ENCODE measurements around the gene MAGOHB.
"Not testable (repeated sequence)": the region's sequence is repeated elsewhere in the genome, so short reads cannot be mapped to it uniquely, and the experiment has no call there.

MAGOHB gene

DNA sequence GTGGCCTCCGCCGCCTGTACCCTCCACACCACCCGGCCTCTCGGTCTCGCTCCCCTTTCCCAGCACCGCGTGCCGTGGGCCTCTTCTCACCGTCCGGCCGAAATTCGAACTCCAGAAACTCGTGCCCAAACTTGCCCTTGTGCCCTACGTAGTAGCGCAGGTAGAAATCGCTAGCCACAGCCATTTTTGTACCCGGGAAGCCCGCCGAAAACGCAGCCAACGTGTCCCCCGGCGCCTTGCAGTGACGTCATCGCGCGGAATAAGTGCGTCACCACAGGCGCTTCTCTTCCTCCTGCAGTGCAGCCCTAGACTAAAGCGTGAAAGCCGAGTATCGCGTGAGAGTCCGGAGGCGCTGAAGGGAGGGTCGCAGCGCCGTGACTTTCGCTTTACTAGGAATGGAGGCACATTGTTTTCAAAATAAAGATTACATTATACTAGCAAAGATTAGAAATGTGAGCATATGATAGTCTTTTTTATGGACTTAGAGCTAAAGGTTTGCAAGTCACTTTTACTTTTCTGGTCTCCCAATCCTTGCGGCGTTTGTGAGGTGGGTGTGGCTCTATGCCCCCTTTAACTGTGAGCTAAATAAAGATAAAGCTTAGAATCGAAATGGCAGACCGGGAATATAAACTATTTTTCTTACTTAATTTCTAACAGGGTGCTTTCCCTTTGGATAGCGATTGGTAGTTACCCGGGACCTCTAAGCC is at the start of gene MAGOHB:
Gene MAGOHB (minus strand): TSS at position 261 of the 707 bp plus-strand sequence. CDS start 77 bp downstream, at position 184.
- Mint-ChIP-seq H3K4me3 (peak within 1 kb of the TSS; percentile 95), H3K36me3 (peaks cover 8% of the 10 kb centered on the region), H3K9me3 (no peaks in the 10 kb centered on the region), H3K27ac (peak within 1 kb of the TSS; percentile 99), H3K27me3 (peaks cover 6% of the 10 kb centered on the region), H3K4me1 (peaks cover 15% of the 10 kb centered on the region)
- ATAC-seq (ENCODE audit: low read depth): peak; percentile 93
- peak; percentile 99 to 100 for DNase-seq (ENCODE audit: low spot score in 2 of 2)

DNA sequence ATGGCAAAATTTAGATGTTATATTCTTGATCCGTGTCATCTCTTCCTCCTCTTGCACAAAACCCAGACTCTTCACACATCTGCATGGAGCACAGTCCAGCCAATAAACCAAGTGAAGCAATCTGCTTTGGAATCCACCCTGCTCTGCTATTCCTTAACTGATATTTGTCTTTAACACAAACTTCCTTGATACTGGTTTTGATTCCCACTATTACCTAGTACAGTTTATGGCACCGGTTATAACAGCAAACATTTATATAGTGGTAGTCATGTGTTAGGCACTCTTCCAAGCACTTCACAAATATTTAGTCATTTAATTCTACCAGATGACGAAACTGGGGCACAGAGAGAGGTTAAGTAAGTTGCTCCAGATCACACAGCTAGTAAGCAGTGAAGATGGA is 47.9 kb upstream of the MAGOHB start:
- Mint-ChIP-seq H3K4me3 (no peak overlapping the region), H3K27me3 (peaks cover 8% of the 10 kb centered on the region), H3K4me1 (no peaks in the 10 kb centered on the region), H3K9me3 (peaks cover 3% of the 10 kb centered on the region), H3K27ac (no peak overlapping the region), H3K36me3 (no peaks in the 10 kb centered on the region)
- ATAC-seq (ENCODE audit: low read depth) (no peak), DNase-seq (ENCODE audit: low spot score in 2 of 2) (no peak)

DNA sequence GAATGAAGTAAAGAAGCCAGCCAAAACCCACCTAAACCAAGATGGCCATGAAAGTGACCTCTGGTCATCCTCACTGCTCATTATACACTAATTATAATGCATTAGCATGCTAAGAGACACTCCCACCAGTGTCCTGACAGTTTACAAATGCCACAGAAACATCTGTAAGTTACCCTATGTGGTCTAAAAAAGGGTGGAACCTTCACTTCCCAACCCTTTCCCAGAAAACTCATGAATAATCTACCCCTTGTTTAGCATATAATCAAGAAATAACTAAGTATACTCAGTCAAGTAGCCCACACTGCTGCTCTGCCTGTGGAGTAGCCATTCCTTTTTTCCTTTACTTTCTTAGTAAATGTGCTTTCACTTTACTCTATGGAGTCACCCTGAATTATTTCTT is 40.6 kb upstream of the MAGOHB start:
- Mint-ChIP-seq H3K9me3 (peaks cover 4% of the 10 kb centered on the region), H3K27me3 (peaks cover 1% of the 10 kb centered on the region), H3K27ac (no peak overlapping the region), H3K36me3 (no peaks in the 10 kb centered on the region), H3K4me1 (no peaks in the 10 kb centered on the region), H3K4me3 (no peak overlapping the region)
- ATAC-seq (ENCODE audit: low read depth): no peak
- DNase-seq (ENCODE audit: low spot score in 2 of 2): no peak

DNA sequence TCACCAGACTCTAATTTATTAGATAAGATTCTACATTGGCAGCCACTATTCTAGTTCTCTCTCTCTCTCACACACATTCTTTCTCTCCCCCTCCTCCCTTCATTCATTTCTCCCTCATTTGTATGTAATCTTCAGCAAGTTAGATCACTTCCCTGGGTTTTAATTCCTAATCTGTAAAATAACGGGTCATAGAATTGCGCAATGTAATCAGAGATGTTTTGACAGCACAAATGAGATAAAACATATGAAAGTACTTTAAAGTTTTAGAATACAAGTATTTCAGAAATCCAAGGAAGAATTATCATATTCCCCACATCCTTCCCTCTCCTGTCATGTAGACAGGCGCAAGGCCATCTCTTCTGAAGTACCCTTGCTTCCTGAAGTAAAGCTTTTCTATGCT is 38.8 kb upstream of the MAGOHB start:
- Mint-ChIP-seq H3K27me3 (peaks cover 3% of the 10 kb centered on the region), H3K4me1 (no peaks in the 10 kb centered on the region), H3K27ac (no peak overlapping the region), H3K4me3 (no peak overlapping the region), H3K36me3 (peaks cover 4% of the 10 kb centered on the region), H3K9me3 (peaks cover 10% of the 10 kb centered on the region)
- DNase-seq (ENCODE audit: low spot score in 2 of 2) (no peak), ATAC-seq (ENCODE audit: low read depth) (no peak)

DNA sequence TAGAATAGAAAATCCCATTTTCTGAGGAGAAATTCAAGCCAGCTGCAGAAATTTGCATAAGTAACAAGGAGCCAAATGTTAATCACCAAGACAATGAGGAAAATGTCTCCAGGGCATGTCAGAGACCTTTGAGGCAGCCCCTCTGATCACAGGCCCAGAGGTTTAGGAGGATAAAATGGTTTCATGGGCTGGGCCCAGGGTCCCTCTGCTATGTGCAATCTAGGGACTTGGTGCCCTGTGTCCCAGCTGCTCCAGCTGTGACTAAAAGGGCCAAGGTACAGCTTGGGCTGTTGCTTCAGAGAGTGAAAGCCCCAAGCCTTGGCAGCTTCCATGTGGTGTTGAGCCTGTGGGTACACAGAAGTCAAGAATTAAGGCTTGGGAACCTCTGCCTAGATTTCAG is 33.2 kb upstream of the MAGOHB start:
- Mint-ChIP-seq H3K27me3 (peaks cover 11% of the 10 kb centered on the region), H3K9me3 (peaks cover 22% of the 10 kb centered on the region), H3K36me3 (peaks cover 13% of the 10 kb centered on the region)
- H3K4me3 Mint-ChIP-seq; DNase-seq (ENCODE audit: low spot score in 2 of 2); ATAC-seq (ENCODE audit: low read depth); H3K27ac Mint-ChIP-seq; H3K4me1 Mint-ChIP-seq: not testable (repeated sequence)

DNA sequence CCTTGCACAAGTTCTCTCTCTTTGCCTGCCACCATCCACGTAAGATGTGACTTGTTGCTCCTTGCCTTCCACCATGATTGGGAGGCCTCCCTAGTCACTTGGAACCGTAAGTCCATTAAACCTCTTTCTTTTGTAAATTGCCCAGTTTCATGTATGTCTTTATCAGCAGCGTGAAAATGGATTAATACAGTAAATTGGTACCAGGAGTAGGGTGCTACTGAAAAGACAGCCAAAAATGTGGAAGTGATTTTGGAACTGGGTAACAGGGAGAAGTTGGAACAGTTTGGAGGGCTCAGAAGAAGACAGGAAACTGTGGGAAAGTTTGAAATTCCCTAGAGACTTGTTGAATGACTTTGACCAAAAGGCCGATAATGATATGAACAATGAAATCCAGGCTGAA is 32.5 kb upstream of the MAGOHB start:
- no peak for DNase-seq (ENCODE audit: low spot score in 2 of 2)
- Mint-ChIP-seq H3K4me1 (no peaks in the 10 kb centered on the region), H3K27me3 (peaks cover 15% of the 10 kb centered on the region), H3K27ac (no peak overlapping the region), H3K36me3 (peaks cover 13% of the 10 kb centered on the region), H3K9me3 (peaks cover 22% of the 10 kb centered on the region), H3K4me3 (no peak overlapping the region)
- ATAC-seq (ENCODE audit: low read depth): no peak

DNA sequence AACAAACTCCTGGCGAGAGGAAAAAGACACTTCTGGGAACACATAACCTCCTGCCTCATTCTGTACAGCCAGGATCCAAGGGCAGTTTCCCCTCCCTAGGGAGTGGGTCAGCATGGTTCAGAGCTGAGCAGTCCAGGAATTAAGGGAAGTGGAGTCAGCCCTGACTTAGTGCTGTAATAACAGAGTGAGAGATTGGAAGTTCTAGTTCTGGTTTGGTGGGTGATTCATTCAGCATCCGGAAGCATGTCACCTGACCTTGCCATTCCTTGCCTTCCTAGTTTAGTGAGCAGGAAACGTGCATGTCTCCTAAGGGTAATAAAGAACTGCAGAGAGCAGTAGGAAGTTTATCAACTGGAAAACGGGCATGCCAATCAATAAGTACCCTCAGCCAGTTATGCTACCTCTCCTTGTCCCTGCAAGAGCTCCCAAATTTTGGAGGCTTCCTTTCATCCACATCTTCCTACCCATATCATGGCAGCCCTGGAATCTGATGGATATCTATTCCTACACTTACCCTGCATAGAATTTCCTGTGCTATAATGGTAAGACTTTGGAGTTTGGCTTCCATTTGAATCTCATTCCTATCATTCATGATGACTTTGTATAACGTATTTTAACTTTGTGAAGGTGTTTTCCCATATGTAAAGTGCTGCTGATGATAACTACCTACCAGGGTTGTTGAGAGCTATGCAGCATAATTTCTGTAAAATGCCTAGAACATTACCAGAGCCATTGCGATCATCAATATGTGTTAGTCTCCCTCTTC is 28.5 kb upstream of the MAGOHB start:
- no peak overlapping the region for H3K4me3 Mint-ChIP-seq
- H3K27ac Mint-ChIP-seq: no peak overlapping the region
- H3K27me3 Mint-ChIP-seq: peaks cover 16% of the 10 kb centered on the region
- ATAC-seq (ENCODE audit: low read depth) (no peak), DNase-seq (ENCODE audit: low spot score in 2 of 2) (no peak)
- peaks cover 9% of the 10 kb centered on the region for H3K36me3 Mint-ChIP-seq
- H3K9me3 Mint-ChIP-seq: peaks cover 16% of the 10 kb centered on the region
- no peaks in the 10 kb centered on the region for H3K4me1 Mint-ChIP-seq

DNA sequence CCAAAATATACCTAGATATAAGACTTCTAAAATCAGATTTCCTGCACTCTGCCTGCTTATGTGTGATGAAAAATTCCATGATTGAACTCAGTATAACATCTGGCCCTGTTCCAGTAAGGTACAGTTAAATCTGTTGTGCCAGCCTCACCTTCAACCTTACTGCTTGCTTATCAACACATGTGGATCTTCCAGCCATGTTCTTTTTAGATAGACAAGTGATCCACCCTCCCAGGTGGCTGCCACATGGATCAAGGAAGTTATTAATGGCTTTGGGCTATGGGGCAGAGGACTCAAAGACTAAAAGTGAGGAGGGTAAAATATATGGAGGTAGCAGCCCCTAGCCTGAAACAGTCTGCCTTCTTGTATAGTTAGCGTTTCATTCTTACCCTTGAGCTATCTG is 25.3 kb upstream of the MAGOHB start:
- no peaks in the 10 kb centered on the region for H3K36me3 Mint-ChIP-seq
- no peak overlapping the region for H3K4me3 Mint-ChIP-seq
- ATAC-seq (ENCODE audit: low read depth) (no peak), DNase-seq (ENCODE audit: low spot score in 2 of 2) (no peak)
- H3K27me3 Mint-ChIP-seq: peaks cover 19% of the 10 kb centered on the region
- no peaks in the 10 kb centered on the region for H3K4me1 Mint-ChIP-seq
- H3K27ac Mint-ChIP-seq: no peak overlapping the region
- H3K9me3 Mint-ChIP-seq: peaks cover 1% of the 10 kb centered on the region

DNA sequence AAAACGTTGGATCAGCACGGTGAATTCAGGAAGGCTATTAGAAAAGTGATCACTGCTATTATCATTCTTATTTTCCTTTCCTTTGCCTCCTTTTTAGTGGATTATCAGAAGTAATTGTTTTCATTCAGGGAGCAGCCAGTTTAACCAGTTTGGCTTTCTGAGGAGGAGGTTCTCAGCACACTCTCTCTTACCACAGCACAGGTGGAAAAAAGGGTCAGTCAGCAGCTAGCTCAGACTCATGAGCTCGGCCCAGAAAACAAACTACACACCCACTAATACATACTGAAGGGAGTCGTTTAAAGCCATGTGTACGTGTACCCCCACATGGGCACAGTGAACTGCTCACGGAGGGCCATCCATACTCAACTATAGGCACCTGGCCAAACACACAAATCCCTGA is 23.2 kb upstream of the MAGOHB start:
- H3K9me3 Mint-ChIP-seq: no peaks in the 10 kb centered on the region
- H3K36me3 Mint-ChIP-seq: no peaks in the 10 kb centered on the region
- no peak overlapping the region for H3K27ac Mint-ChIP-seq
- DNase-seq (ENCODE audit: low spot score in 2 of 2) (no peak), ATAC-seq (ENCODE audit: low read depth) (no peak)
- H3K27me3 Mint-ChIP-seq: peaks cover 10% of the 10 kb centered on the region
- H3K4me3 Mint-ChIP-seq: no peak overlapping the region
- H3K4me1 Mint-ChIP-seq: no peaks in the 10 kb centered on the region

DNA sequence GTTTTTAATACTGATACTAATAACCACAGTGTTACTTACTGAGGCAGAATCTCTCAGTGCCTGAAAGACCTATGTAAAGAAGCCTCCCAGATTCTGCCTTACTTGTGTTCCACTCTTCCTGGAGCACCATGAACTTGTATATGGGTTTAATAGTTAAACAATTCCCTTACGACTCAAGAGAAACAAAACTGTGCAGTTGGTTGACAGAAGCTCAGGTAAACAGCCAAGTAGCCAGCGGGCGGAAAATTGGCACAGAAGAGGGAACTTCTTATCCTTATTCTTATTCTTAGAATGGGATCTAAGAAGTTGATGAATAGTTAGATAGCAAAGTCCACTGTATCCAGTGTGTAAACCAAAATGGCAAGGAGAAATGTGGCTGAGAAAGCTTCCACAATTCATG is 22.7 kb upstream of the MAGOHB start:
- no peak overlapping the region for H3K27ac Mint-ChIP-seq
- ATAC-seq (ENCODE audit: low read depth): no peak
- no peaks in the 10 kb centered on the region for H3K36me3 Mint-ChIP-seq
- peaks cover 8% of the 10 kb centered on the region for H3K27me3 Mint-ChIP-seq
- no peaks in the 10 kb centered on the region for H3K9me3 Mint-ChIP-seq
- H3K4me3 Mint-ChIP-seq: no peak overlapping the region
- no peaks in the 10 kb centered on the region for H3K4me1 Mint-ChIP-seq
- DNase-seq (ENCODE audit: low spot score in 2 of 2): no peak

DNA sequence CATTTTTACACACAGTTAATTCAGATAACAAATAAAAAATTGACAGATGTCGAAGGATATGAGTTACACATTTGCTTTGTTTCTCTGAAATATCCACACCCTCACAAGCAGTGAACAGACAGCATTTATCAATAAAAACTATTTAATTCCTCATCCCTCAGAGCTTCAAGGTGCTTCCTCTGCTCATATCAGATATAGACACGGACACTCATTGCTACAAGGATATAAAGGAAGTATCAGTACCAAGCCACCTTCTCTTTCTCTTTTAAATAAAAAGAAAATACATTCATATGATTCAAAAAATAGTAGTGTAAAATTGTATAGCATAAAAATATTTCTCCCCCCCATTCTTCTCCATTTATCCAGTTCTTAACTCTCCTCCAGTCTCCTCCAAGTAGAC is 21.9 kb upstream of the MAGOHB start:
- Mint-ChIP-seq H3K27me3 (peaks cover 6% of the 10 kb centered on the region), H3K36me3 (no peaks in the 10 kb centered on the region), H3K4me3 (no peak overlapping the region), H3K9me3 (no peaks in the 10 kb centered on the region), H3K27ac (no peak overlapping the region), H3K4me1 (no peaks in the 10 kb centered on the region)
- DNase-seq (ENCODE audit: low spot score in 2 of 2) (no peak), ATAC-seq (ENCODE audit: low read depth) (no peak)

DNA sequence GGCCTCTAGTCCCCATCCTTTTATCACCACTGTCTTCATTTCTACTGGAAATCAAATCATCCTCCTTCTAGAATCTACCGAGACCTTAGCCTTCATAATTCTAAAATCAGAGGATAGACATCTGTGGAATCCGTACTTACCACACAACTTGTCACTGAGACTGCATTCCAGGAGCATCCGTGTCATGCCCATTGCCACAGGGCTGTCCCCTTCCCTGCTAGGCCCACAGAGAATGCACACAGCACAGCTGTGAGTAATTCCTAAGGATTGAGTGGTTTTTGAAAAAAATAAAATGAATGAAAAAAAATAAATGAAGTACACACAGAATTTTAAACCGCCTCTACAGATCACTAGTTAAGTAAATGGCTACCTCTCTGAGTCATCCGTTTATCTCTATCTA is 21.0 kb upstream of the MAGOHB start:
- no peak overlapping the region for H3K4me3 Mint-ChIP-seq
- no peak overlapping the region for H3K27ac Mint-ChIP-seq
- no peak for ATAC-seq (ENCODE audit: low read depth)
- peaks cover 8% of the 10 kb centered on the region for H3K27me3 Mint-ChIP-seq
- no peaks in the 10 kb centered on the region for H3K36me3 Mint-ChIP-seq
- H3K4me1 Mint-ChIP-seq: no peaks in the 10 kb centered on the region
- H3K9me3 Mint-ChIP-seq: no peaks in the 10 kb centered on the region
- DNase-seq (ENCODE audit: low spot score in 2 of 2): no peak

DNA sequence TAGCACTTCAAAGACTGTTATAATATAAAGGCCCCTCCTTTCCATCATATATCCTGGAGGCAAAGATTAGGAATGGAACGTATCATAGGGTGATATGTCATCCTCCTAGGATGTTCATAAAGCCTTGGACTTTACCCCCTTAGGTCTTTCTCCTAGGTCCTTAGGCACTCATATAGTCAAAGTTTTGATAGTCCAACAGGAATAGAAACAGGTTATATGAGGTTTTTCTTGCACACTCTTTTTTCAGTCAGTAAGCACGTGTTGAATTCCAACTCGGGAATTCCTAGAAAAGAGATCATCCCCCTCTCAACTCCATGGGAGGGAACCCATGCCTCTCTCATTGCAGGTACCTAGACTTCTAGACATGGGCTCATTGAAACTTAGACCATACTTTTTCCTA is 20.1 kb upstream of the MAGOHB start:
- ATAC-seq (ENCODE audit: low read depth): no peak
- no peak for DNase-seq (ENCODE audit: low spot score in 2 of 2)
- H3K27ac Mint-ChIP-seq: no peak overlapping the region
- no peaks in the 10 kb centered on the region for H3K4me1 Mint-ChIP-seq
- H3K27me3 Mint-ChIP-seq: peaks cover 5% of the 10 kb centered on the region
- no peaks in the 10 kb centered on the region for H3K9me3 Mint-ChIP-seq
- no peaks in the 10 kb centered on the region for H3K36me3 Mint-ChIP-seq
- H3K4me3 Mint-ChIP-seq: no peak overlapping the region

DNA sequence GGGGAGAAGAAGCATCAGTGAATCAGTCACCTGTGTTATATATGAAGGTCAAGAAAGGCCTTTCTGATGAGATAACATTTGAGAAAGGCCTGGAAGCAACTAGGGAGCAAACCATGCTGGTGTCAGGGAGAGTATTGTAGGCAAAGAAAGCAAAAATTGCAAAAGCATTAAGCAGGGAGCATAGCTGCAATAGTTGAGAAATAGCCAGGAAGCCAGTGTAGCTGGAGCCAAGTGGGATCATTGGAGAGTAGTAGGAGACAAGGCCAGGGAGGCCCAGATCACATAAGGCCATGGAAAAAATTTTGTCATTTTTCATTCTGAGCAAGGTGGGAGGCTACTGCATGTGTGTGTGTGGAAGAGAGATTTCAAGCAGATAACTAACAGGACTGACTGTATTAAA is 18.8 kb upstream of the MAGOHB start:
- peaks cover 6% of the 10 kb centered on the region for H3K27me3 Mint-ChIP-seq
- no peak for ATAC-seq (ENCODE audit: low read depth)
- H3K4me3 Mint-ChIP-seq: no peak overlapping the region
- H3K9me3 Mint-ChIP-seq: no peaks in the 10 kb centered on the region
- no peak overlapping the region for H3K27ac Mint-ChIP-seq
- no peaks in the 10 kb centered on the region for H3K4me1 Mint-ChIP-seq
- DNase-seq (ENCODE audit: low spot score in 2 of 2): no peak
- H3K36me3 Mint-ChIP-seq: no peaks in the 10 kb centered on the region

DNA sequence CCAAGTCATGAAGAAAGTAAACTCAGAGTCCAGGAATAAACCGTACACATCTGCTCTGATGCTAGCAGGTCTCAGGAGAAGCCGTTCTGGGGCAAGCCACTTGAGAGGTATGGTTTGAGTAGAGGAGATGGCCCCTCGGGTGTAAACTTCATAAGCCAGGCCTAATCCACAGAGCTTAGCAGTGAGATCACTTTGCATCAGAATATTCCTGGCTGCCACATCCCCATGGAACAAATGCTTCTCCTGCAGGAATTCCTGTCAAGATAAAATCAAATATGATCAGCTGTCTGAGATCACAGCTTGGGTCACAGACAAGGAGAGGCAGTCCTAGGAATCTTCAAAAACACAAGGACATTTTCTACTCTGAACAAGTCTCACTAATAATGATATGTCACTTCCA is 11.2 kb upstream of the MAGOHB start:
- ATAC-seq (ENCODE audit: low read depth) (no peak), DNase-seq (ENCODE audit: low spot score in 2 of 2) (no peak)
- peaks cover 5% of the 10 kb centered on the region for H3K27me3 Mint-ChIP-seq
- no peak overlapping the region for H3K4me3 Mint-ChIP-seq
- H3K4me1 Mint-ChIP-seq: no peaks in the 10 kb centered on the region
- H3K36me3 Mint-ChIP-seq: no peaks in the 10 kb centered on the region
- no peaks in the 10 kb centered on the region for H3K9me3 Mint-ChIP-seq
- H3K27ac Mint-ChIP-seq: no peak overlapping the region
